ENCODE measurements around the gene LIMS1.

GRCh38 chr2:108588070-108588668, 53.9 kb downstream of the LIMS1 start:
- TF ChIP-seq POLR2A (IDR thresholded peaks at IDR 0.05) (no peak), POLR2AphosphoS5 (IDR thresholded peaks at IDR 0.05) (peak in 1 of 3 donors; percentile 17), EP300 (IDR thresholded peaks at IDR 0.05) (no peak)

Measured in stomach (tissue), 4 donors.